Mesendoderm (in vitro differentiated cells): ENCODE results near the gene CARD18. TPM values are rescaled to one million over a fixed set of nuclear protein-coding genes. Genes with fewer than 3 reads are reported as not detected.

Source experiments
- DNase-seq: peaks from one replicate; pipeline ENCODE4 v3.0.0; 2013
- H2AK5ac ChIP-seq: 2 replicates; pipeline ENCODE4 v1.6.1; 2013; ENCODE audit warnings: low read length, inconsistent platforms
- H2BK120ac ChIP-seq: 2 replicates; pipeline ENCODE4 v1.6.1; 2013; ENCODE audit warnings: low read depth, mild to moderate bottlenecking, low read length, moderate library complexity, mixed read lengths
- H2BK15ac ChIP-seq: replicated peaks from 2 replicates; pipeline ENCODE4 v1.6.1; 2013; ENCODE audit warnings: low read depth, mild to moderate bottlenecking, moderate library complexity
- H2BK5ac ChIP-seq: 2 replicates; pipeline ENCODE4 v1.6.1; 2013; ENCODE audit warnings: low read length, inconsistent platforms
- H3K18ac ChIP-seq: 2 replicates; pipeline ENCODE4 v1.6.1; 2013; ENCODE audit warnings: mild to moderate bottlenecking, low read length, mixed read lengths
- H3K23ac ChIP-seq: one replicate; pipeline ENCODE4 v1.6.1; 2013; ENCODE audit warnings: low read length
- H3K27ac ChIP-seq: 2 replicates; pipeline ENCODE4 v1.5.1; 2013; ENCODE audit warnings: low read depth, mild to moderate bottlenecking, inconsistent platforms, low read length, moderate library complexity
- H3K27me3 ChIP-seq: 2 replicates; pipeline ENCODE4 v1.6.1; 2013; ENCODE audit warnings: low read length, control low read depth, mild to moderate bottlenecking, inconsistent platforms; ENCODE audit not compliant: insufficient read depth, poor library complexity
- H3K36me3 ChIP-seq: 2 replicates; pipeline ENCODE4 v1.6.1; 2013; ENCODE audit warnings: low read length, inconsistent platforms; ENCODE audit not compliant: control insufficient read depth, insufficient read depth
- H3K4ac ChIP-seq: one replicate; pipeline ENCODE4 v1.6.1; 2013; ENCODE audit warnings: low read depth, mild to moderate bottlenecking, low read length, moderate library complexity
- H3K4me1 ChIP-seq: 2 replicates; pipeline ENCODE4 v1.6.1; 2013; ENCODE audit warnings: low read depth, low read length, inconsistent platforms; ENCODE audit not compliant: control insufficient read depth
- H3K4me2 ChIP-seq: 2 replicates; pipeline ENCODE4 v1.6.1; 2013; ENCODE audit warnings: low read length
- H3K4me3 ChIP-seq: 2 replicates; pipeline ENCODE4 v1.5.1; 2013; ENCODE audit warnings: mild to moderate bottlenecking, low read length
- H3K56ac ChIP-seq: one replicate; pipeline ENCODE4 v1.6.1; 2013; ENCODE audit warnings: low read length
- H3K79me1 ChIP-seq: 2 replicates; pipeline ENCODE4 v1.6.1; 2013; ENCODE audit warnings: low read length, inconsistent platforms
- H3K79me2 ChIP-seq: 2 replicates; pipeline ENCODE4 v1.6.1; 2013; ENCODE audit warnings: mild to moderate bottlenecking, low read length; ENCODE audit not compliant: control insufficient read depth, insufficient read depth
- H3K9ac ChIP-seq: 2 replicates; pipeline ENCODE4 v1.6.1; 2013; ENCODE audit warnings: low read length, inconsistent platforms
- H4K5ac ChIP-seq: one replicate; pipeline ENCODE4 v1.6.1; 2013; ENCODE audit warnings: low read length
- H4K8ac ChIP-seq: one replicate; pipeline ENCODE4 v1.6.1; 2013; ENCODE audit warnings: low read depth, mild to moderate bottlenecking, control low read depth, low read length, moderate library complexity
- WGBS: extraction: QIAGEN DNeasy Blood & Tissue Kit; methylation state at CpG from one replicate; pipeline ENCODE4 v1.1.7; 2013; ENCODE audit warnings: low lambda C conversion rate, missing lambda C conversion rate; ENCODE audit not compliant: insufficient coverage; ENCODE audit errors: extremely low coverage; 5-methylcytosine and 5-hydroxymethylcytosine counted together
- polyA plus RNA-seq, 2 experiments: library from polyadenylated mRNA; stranded (reverse); fragments of 200-250 nt; gene quantifications; one replicate each; pipeline ENCODE4 v1.2.3, GENCODE V29; 2013

CARD18 gene
- not detected for polyA plus RNA-seq (2013, experiment 1 of 2)
- polyA plus RNA-seq (2013, experiment 2 of 2): not detected

- no peaks in the 10 kb centered on the region for H3K79me2 ChIP-seq
Measured at GRCh38 chr11:105139669-105140068, at the start of gene CARD18. CARD18 (minus strand) TSS chr11:105139769; CDS start chr11:105139726, 43 bp downstream.

GRCh38 chr11:105183987-105184386 lies 44.4 kb upstream of the CARD18 start:
- no peak overlapping the region for H3K4me3 ChIP-seq
- no peak overlapping the region for H2AK5ac ChIP-seq
- H2BK15ac ChIP-seq: no peak overlapping the region
- WGBS: no CpG with 5 or more reads among the region's 1 CpG
- no peaks in the 10 kb centered on the region for H3K4me1 ChIP-seq
- no peaks in the 10 kb centered on the region for H3K79me2 ChIP-seq
- no peaks in the 10 kb centered on the region for H3K36me3 ChIP-seq
- no peak overlapping the region for H3K4me2 ChIP-seq
- H3K23ac ChIP-seq: no peak overlapping the region
- no peak overlapping the region for H3K56ac ChIP-seq
- no peak overlapping the region for H3K4ac ChIP-seq
- H3K79me1 ChIP-seq: no peaks in the 10 kb centered on the region
- no peak overlapping the region for H4K8ac ChIP-seq
- no peak overlapping the region for H3K27ac ChIP-seq
- no peak overlapping the region for H2BK5ac ChIP-seq
- no peaks in the 10 kb centered on the region for H3K27me3 ChIP-seq
- no peak for DNase-seq
- H2BK120ac ChIP-seq: no peak overlapping the region
- no peak overlapping the region for H3K9ac ChIP-seq
- H4K5ac ChIP-seq: no peak overlapping the region
- no peak overlapping the region for H3K18ac ChIP-seq

More at GRCh38 chr11:105139669-105140068, at the start of gene CARD18:
- H4K8ac ChIP-seq: no peak within 1 kb of the TSS
- no peaks in the 10 kb centered on the region for H3K36me3 ChIP-seq
- H2BK5ac ChIP-seq: no peak within 1 kb of the TSS
- H4K5ac ChIP-seq: no peak within 1 kb of the TSS
- no peak within 1 kb of the TSS for H3K18ac ChIP-seq
- no peak within 1 kb of the TSS for H2BK15ac ChIP-seq
- H3K4me2 ChIP-seq: no peak within 1 kb of the TSS
- no peak within 1 kb of the TSS for H2AK5ac ChIP-seq
- H3K9ac ChIP-seq: no peak within 1 kb of the TSS
- no peak within 1 kb of the TSS for H3K23ac ChIP-seq
- no peak within 1 kb of the TSS for H3K4me3 ChIP-seq
- no peak within 1 kb of the TSS for H3K4ac ChIP-seq
- H3K27ac ChIP-seq: no peak within 1 kb of the TSS
- H3K56ac ChIP-seq: no peak within 1 kb of the TSS
- no peaks in the 10 kb centered on the region for H3K79me1 ChIP-seq
- no peaks in the 10 kb centered on the region for H3K4me1 ChIP-seq
- WGBS: no CpG with 5 or more reads among the region's 2 CpGs
- no peak for DNase-seq
- no peaks in the 10 kb centered on the region for H3K27me3 ChIP-seq
- no peak within 1 kb of the TSS for H2BK120ac ChIP-seq

- H3K79me1 ChIP-seq: no peaks in the 10 kb centered on the region
- H2AK5ac ChIP-seq: no peak overlapping the region
- H3K27me3 ChIP-seq: no peaks in the 10 kb centered on the region
- H3K4me2 ChIP-seq: no peak overlapping the region
- no CpG with 5 or more reads among the region's 3 CpGs for WGBS
- H3K4me3 ChIP-seq: no peak overlapping the region
- H3K4ac ChIP-seq: no peak overlapping the region
- H2BK5ac ChIP-seq: no peak overlapping the region
- H4K8ac ChIP-seq: no peak overlapping the region
- no peak overlapping the region for H3K9ac ChIP-seq
- H3K4me1 ChIP-seq: no peaks in the 10 kb centered on the region
- H3K27ac ChIP-seq: no peak overlapping the region
- no peak overlapping the region for H3K18ac ChIP-seq
- no peaks in the 10 kb centered on the region for H3K79me2 ChIP-seq
- H2BK120ac ChIP-seq: no peak overlapping the region
- H3K36me3 ChIP-seq: no peaks in the 10 kb centered on the region
- H4K5ac ChIP-seq: no peak overlapping the region
- no peak for DNase-seq
- no peak overlapping the region for H3K23ac ChIP-seq
- H2BK15ac ChIP-seq: no peak overlapping the region
- no peak overlapping the region for H3K56ac ChIP-seq
Measured at GRCh38 chr11:105183426-105183825, 43.9 kb upstream of the CARD18 start.

GRCh38 chr11:105181521-105181920 lies 42.0 kb upstream of the CARD18 start:
- no peak overlapping the region for H3K4me2 ChIP-seq

GRCh38 chr11:105181100-105181499 lies 41.5 kb upstream of the CARD18 start:
- no peak overlapping the region for H2BK120ac ChIP-seq

More at GRCh38 chr11:105181521-105181920, 42.0 kb upstream of the CARD18 start:
- no CpG with 5 or more reads among the region's 1 CpG for WGBS
- Histone ChIP-seq H3K79me1 (no peaks in the 10 kb centered on the region), H3K27ac (no peak overlapping the region), H3K56ac (no peak overlapping the region), H3K4me1 (no peaks in the 10 kb centered on the region), H2BK15ac (no peak overlapping the region), H3K4me3 (no peak overlapping the region), H3K79me2 (no peaks in the 10 kb centered on the region), H3K27me3 (no peaks in the 10 kb centered on the region), H3K9ac (no peak overlapping the region), H2BK5ac (no peak overlapping the region), H4K5ac (no peak overlapping the region), H3K18ac (no peak overlapping the region), H3K4ac (no peak overlapping the region), H4K8ac (no peak overlapping the region), H2AK5ac (no peak overlapping the region), H3K36me3 (no peaks in the 10 kb centered on the region), H2BK120ac (no peak overlapping the region), H3K23ac (no peak overlapping the region)
- no peak for DNase-seq

More at GRCh38 chr11:105181100-105181499, 41.5 kb upstream of the CARD18 start:
- Histone ChIP-seq H3K4me1 (no peaks in the 10 kb centered on the region), H2BK15ac (no peak overlapping the region), H3K23ac (no peak overlapping the region), H3K27ac (no peak overlapping the region), H3K4me3 (no peak overlapping the region), H2BK5ac (no peak overlapping the region), H3K9ac (no peak overlapping the region), H3K36me3 (no peaks in the 10 kb centered on the region), H2AK5ac (no peak overlapping the region), H3K18ac (no peak overlapping the region), H3K4ac (no peak overlapping the region), H3K27me3 (no peaks in the 10 kb centered on the region), H3K56ac (no peak overlapping the region), H4K5ac (no peak overlapping the region), H4K8ac (no peak overlapping the region), H3K79me1 (no peaks in the 10 kb centered on the region), H3K4me2 (no peak overlapping the region), H3K79me2 (no peaks in the 10 kb centered on the region)
- no peak for DNase-seq
- no CpG with 5 or more reads among the region's 2 CpGs for WGBS
